HG03045 (cell line): ENCODE data around the gene DIP2B.
"Not testable (repeated sequence)": the region's sequence is repeated elsewhere in the genome, so short reads cannot be mapped to it uniquely, and the experiment has no call there.

ENCODE experiments used
- ATAC-seq: cut with Tn5 transposase; IDR thresholded peaks from one replicate; pipeline ENCODE4 v1.9.1; 2021; ENCODE audit warnings: mild to moderate bottlenecking, moderate library complexity; ENCODE audit not compliant: unreplicated experiment

The DIP2B gene

GRCh38 chr12:50662116-50662510, 157.3 kb downstream of the DIP2B start:
- no peak for ATAC-seq

- no peak for ATAC-seq
Measured at GRCh38 chr12:50665170-50665569, 160.4 kb downstream of the DIP2B start.

- no peak for ATAC-seq
Measured at GRCh38 chr12:50665609-50666008, 160.8 kb downstream of the DIP2B start.

- ATAC-seq, result no peak
Measured at GRCh38 chr12:50666023-50666422, 161.2 kb downstream of the DIP2B start.

GRCh38 chr12:50672158-50672557, 167.4 kb downstream of the DIP2B start:
- ATAC-seq, result no peak

- ATAC-seq, result no peak
Measured at GRCh38 chr12:50676756-50677155, 172.0 kb downstream of the DIP2B start.

GRCh38 chr12:50677858-50678257, 173.1 kb downstream of the DIP2B start:
- no peak for ATAC-seq

GRCh38 chr12:50678650-50679365, 174.0 kb downstream of the DIP2B start:
- ATAC-seq, result no peak

- no peak for ATAC-seq
Measured at GRCh38 chr12:50679612-50680011, 174.8 kb downstream of the DIP2B start.

- ATAC-seq, result not testable (repeated sequence)
Measured at GRCh38 chr12:50681064-50681463, 176.3 kb downstream of the DIP2B start.

GRCh38 chr12:50685641-50686040, 180.9 kb downstream of the DIP2B start:
- ATAC-seq, result no peak

- no peak for ATAC-seq
Measured at GRCh38 chr12:50686406-50686805, 181.6 kb downstream of the DIP2B start.

- ATAC-seq, result no peak
Measured at GRCh38 chr12:50686976-50687375, 182.2 kb downstream of the DIP2B start.

GRCh38 chr12:50689437-50689836, 184.7 kb downstream of the DIP2B start:
- no peak for ATAC-seq

- no peak for ATAC-seq
Measured at GRCh38 chr12:50690925-50691324, 186.1 kb downstream of the DIP2B start.

- ATAC-seq, result no peak
Measured at GRCh38 chr12:50695961-50696360, 191.2 kb downstream of the DIP2B start.

GRCh38 chr12:50696931-50697330, 192.1 kb downstream of the DIP2B start:
- ATAC-seq, result no peak

GRCh38 chr12:50699154-50699553, 194.4 kb downstream of the DIP2B start:
- ATAC-seq, result no peak

GRCh38 chr12:50699940-50700339, 195.2 kb downstream of the DIP2B start:
- ATAC-seq, result no peak

- no peak for ATAC-seq
Measured at GRCh38 chr12:50706606-50707005, 201.8 kb downstream of the DIP2B start.

GRCh38 chr12:50707396-50707795, 202.6 kb downstream of the DIP2B start:
- ATAC-seq, result no peak

- ATAC-seq, result no peak
Measured at GRCh38 chr12:50708631-50709030, 203.8 kb downstream of the DIP2B start.

- ATAC-seq, result no peak
Measured at GRCh38 chr12:50711121-50711520, 206.3 kb downstream of the DIP2B start.
